Measurements from ENCODE around the gene KIF2B.
"Not testable (repeated sequence)": the region's sequence is repeated elsewhere in the genome, so short reads cannot be mapped to it uniquely, and the experiment has no call there.

KIF2B gene

GRCh38 chr17:53807286-53807685 lies 15.4 kb upstream of the KIF2B start:
- Histone ChIP-seq H3K27me3 (ENCODE audit: control insufficient read depth, insufficient read depth, low read length) (no peaks in the 10 kb centered on the region), H2AFZ (no peak overlapping the region), H3K9ac (no peak overlapping the region), H3K4me3 (ENCODE audit: low read depth, low read length) (no peak overlapping the region), H3K9me3 (ENCODE audit: control insufficient read depth, low read length) (no peaks in the 10 kb centered on the region), H3K79me2 (no peaks in the 10 kb centered on the region), H3K36me3 (ENCODE audit: control insufficient read depth, insufficient read depth, low read length) (no peaks in the 10 kb centered on the region), H3K4me1 (no peaks in the 10 kb centered on the region), H3K4me2 (ENCODE audit: low read length) (no peak overlapping the region), H3K27ac (no peak overlapping the region)
- TF ChIP-seq CTCF (IDR thresholded peaks at IDR 0.05): no peak

- H3K79me2 ChIP-seq: no peaks in the 10 kb centered on the region
- no peaks in the 10 kb centered on the region for H3K27me3 ChIP-seq (ENCODE audit: control insufficient read depth, insufficient read depth, low read length)
- no peaks in the 10 kb centered on the region for H3K9me3 ChIP-seq (ENCODE audit: control insufficient read depth, low read length)
- no peaks in the 10 kb centered on the region for H3K4me1 ChIP-seq
- no peak for TF ChIP-seq CTCF (IDR thresholded peaks at IDR 0.05)
- no peak overlapping the region for H3K4me2 ChIP-seq (ENCODE audit: low read length)
- H2AFZ ChIP-seq: no peak overlapping the region
- H3K36me3 ChIP-seq (ENCODE audit: control insufficient read depth, insufficient read depth, low read length): no peaks in the 10 kb centered on the region
- no peak overlapping the region for H3K4me3 ChIP-seq (ENCODE audit: low read depth, low read length)
- no peak overlapping the region for H3K27ac ChIP-seq
- no peak overlapping the region for H3K9ac ChIP-seq
These were observed 4.5 kb upstream of the KIF2B start for GRCh38 chr17:53818271-53818670.

- Histone ChIP-seq H3K9ac (no peak overlapping the region), H3K4me2 (ENCODE audit: low read length) (no peak overlapping the region), H3K27me3 (ENCODE audit: control insufficient read depth, insufficient read depth, low read length) (no peaks in the 10 kb centered on the region), H3K9me3 (ENCODE audit: control insufficient read depth, low read length) (no peaks in the 10 kb centered on the region), H3K79me2 (no peaks in the 10 kb centered on the region), H3K36me3 (ENCODE audit: control insufficient read depth, insufficient read depth, low read length) (no peaks in the 10 kb centered on the region), H3K4me1 (no peaks in the 10 kb centered on the region), H3K4me3 (ENCODE audit: low read depth, low read length) (no peak overlapping the region), H2AFZ (no peak overlapping the region), H3K27ac (no peak overlapping the region)
- TF ChIP-seq CTCF (IDR thresholded peaks at IDR 0.05): no peak
These were observed 3.8 kb upstream of the KIF2B start for GRCh38 chr17:53818929-53819328.

GRCh38 chr17:53819956-53820355 lies 2.8 kb upstream of the KIF2B start:
- H3K4me2 ChIP-seq (ENCODE audit: low read length): no peak overlapping the region
- no peak overlapping the region for H3K4me3 ChIP-seq (ENCODE audit: low read depth, low read length)
- H2AFZ ChIP-seq: no peak overlapping the region
- no peak overlapping the region for H3K27ac ChIP-seq
- no peak for TF ChIP-seq CTCF (IDR thresholded peaks at IDR 0.05)
- no peaks in the 10 kb centered on the region for H3K4me1 ChIP-seq
- H3K9me3 ChIP-seq (ENCODE audit: control insufficient read depth, low read length): no peaks in the 10 kb centered on the region
- no peaks in the 10 kb centered on the region for H3K36me3 ChIP-seq (ENCODE audit: control insufficient read depth, insufficient read depth, low read length)
- H3K27me3 ChIP-seq (ENCODE audit: control insufficient read depth, insufficient read depth, low read length): no peaks in the 10 kb centered on the region
- no peak overlapping the region for H3K9ac ChIP-seq
- H3K79me2 ChIP-seq: no peaks in the 10 kb centered on the region

GRCh38 chr17:53823341-53824050 lies 769 bp downstream of the KIF2B start:
- no peaks in the 10 kb centered on the region for H3K79me2 ChIP-seq
- no peaks in the 10 kb centered on the region for H3K27me3 ChIP-seq (ENCODE audit: control insufficient read depth, insufficient read depth, low read length)
- no peak overlapping the region for H2AFZ ChIP-seq
- no peaks in the 10 kb centered on the region for H3K36me3 ChIP-seq (ENCODE audit: control insufficient read depth, insufficient read depth, low read length)
- no peak for TF ChIP-seq CTCF (IDR thresholded peaks at IDR 0.05)
- no peak overlapping the region for H3K4me3 ChIP-seq (ENCODE audit: low read depth, low read length)
- H3K9me3 ChIP-seq (ENCODE audit: control insufficient read depth, low read length): no peaks in the 10 kb centered on the region
- no peak overlapping the region for H3K27ac ChIP-seq
- no peak overlapping the region for H3K4me2 ChIP-seq (ENCODE audit: low read length)
- H3K9ac ChIP-seq: no peak overlapping the region
- no peaks in the 10 kb centered on the region for H3K4me1 ChIP-seq

- not testable (repeated sequence) for H3K4me3 ChIP-seq (ENCODE audit: low read depth, low read length); H3K9me3 ChIP-seq (ENCODE audit: control insufficient read depth, low read length); H2AFZ ChIP-seq; H3K9ac ChIP-seq; H3K27ac ChIP-seq; H3K79me2 ChIP-seq; H3K4me1 ChIP-seq; H3K27me3 ChIP-seq (ENCODE audit: control insufficient read depth, insufficient read depth, low read length); H3K36me3 ChIP-seq (ENCODE audit: control insufficient read depth, insufficient read depth, low read length); H3K4me2 ChIP-seq (ENCODE audit: low read length)
These were observed 12.0 kb downstream of the KIF2B start for GRCh38 chr17:53834771-53835170.

Measured in parathyroid adenoma (tissue), 2 donors.